CD4-positive, alpha-beta T cell treated with Interleukin-4 for 1 hour (primary cell): ENCODE measurements around the gene SCAPER.
"Not testable (repeated sequence)": the region's sequence is repeated elsewhere in the genome, so short reads cannot be mapped to it uniquely, and the experiment has no call there.

ENCODE experiments used
- DNase-seq, 2 donors: peaks; one replicate each; pipeline ENCODE4 v3.0.0-alpha.2; 2020 to 2022

Gene SCAPER

DNA sequence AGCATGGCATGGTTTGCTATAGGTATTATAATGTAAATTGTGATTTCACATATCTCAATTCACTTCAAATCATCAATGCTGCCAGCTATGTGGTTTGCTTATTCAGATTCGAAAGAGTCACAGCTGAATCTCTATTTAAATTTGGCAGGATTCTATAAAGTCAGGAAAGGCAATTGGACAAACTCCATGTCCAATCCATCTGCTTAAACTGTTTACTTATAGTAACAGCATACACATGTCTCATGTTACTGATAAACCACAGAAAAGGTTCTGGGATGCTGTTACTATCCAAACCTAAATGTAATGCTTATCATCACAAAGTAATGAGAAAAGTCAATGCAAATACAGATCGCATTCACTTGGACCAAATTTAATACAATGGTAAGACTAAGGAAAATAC, 338.9 kb downstream of the SCAPER start:
- no peak for DNase-seq

DNA sequence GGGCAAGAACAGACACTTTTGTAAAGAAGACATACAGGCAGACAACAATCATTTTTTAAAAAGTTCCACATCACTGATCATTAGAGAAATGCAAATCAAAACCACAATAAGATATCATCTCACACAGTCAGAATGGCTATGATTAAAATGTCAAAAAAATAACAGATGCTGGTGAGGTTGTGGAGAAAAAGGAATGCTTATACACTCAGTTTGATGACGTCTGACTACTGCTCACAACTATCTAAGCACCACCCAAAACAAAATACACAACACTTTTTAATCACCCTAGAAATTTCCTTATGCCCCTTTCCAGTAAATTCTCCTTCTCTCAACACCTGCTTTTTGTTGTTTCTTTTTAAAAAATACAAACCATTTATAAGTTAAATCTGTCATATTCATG, 339.8 kb downstream of the SCAPER start:
- no peak for DNase-seq

DNA sequence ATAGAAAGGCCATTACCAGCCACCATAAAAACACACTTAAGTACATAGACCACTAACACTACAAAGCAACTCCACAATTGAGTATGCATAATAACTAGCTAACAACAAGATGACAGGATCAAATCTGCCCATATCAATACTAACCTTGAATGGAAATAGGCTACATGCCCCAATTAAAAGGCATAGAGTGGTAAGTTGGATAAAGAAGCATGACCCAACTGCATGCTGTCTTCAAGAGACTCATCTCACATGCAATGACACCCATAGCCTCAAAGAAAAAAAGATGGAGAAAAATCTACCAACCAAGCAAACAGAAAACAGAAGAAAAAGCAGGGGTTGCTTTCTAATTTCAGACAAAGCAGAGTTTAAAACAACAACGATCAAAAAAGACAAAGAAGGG, 349.9 kb downstream of the SCAPER start:
- DNase-seq, result no peak

DNA sequence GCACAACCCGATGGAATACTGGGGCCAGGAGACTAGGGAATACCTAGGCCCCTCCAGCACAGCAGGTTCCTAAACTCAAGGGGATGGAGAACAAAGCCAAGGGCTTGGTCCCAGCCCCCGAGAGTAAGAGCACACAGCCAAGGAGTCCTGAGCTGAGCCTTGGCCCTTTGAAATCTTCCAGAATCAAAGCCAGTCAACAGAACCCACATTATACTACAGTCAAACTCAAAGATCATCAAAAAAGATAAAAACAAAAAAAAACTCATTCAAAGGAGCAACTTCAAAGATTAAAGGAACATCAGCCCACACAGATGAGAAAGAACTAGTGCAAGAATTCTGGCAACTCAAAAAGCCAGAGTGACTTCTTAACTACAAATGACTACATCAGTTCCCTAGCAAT, 351.6 kb downstream of the SCAPER start:
- no peak for DNase-seq

DNA sequence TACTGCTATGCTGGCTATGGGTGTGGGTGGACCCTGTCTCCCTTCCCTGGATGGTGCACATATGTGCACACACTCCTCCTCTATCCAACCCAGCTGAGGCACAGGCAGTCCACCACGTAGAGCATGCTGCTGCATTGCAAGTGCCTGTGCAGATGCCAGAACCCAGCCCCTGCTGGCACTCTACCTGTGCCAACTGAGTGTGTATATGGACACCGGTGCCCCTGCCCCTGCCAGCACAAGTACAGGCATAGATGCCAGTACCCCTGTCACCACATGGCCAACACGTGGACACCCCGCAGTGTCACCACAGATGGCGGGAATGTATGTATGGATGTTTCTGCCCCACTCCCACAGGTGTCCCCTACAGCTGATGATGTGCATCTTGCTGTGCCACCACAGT, 352.0 kb downstream of the SCAPER start:
- no peak for DNase-seq

DNA sequence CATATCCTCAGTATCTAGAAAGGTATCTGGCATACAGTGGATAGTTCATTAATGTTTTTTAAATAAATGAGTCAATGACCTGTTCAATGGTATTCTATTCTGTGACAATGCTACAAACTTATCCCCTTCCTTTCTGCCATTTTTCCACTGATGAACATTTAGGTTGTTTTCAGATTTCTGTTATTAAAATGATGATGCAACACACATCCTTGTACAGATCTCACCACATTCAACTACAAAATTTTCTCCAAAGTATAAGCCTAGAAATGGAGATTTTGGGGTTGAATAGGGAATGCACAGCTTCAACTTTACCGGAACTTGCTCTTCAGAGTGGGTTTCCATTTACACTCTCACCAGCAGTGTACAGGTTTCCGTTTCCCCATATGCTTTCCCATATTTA, 358.3 kb downstream of the SCAPER start:
- DNase-seq, result no peak

DNA sequence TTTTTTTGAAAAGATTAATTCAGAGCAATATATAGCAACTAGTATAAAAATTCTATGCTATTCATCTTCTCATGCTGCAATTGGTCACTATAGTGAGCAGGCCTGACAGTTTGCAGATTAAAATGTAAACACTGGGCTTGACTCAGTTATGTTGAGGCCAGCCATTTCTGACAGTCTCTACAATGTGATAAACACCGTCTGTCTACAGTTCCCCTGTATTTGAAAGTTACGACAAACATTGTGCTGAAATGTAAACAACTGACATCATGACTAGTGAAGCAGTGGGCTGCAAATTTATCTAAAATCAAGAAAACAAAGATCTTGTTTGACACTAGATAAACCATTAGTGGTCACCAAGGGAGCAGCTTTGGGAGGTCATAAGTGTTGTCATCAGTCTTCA, 371.1 kb downstream of the SCAPER start:
- DNase-seq, result no peak

DNA sequence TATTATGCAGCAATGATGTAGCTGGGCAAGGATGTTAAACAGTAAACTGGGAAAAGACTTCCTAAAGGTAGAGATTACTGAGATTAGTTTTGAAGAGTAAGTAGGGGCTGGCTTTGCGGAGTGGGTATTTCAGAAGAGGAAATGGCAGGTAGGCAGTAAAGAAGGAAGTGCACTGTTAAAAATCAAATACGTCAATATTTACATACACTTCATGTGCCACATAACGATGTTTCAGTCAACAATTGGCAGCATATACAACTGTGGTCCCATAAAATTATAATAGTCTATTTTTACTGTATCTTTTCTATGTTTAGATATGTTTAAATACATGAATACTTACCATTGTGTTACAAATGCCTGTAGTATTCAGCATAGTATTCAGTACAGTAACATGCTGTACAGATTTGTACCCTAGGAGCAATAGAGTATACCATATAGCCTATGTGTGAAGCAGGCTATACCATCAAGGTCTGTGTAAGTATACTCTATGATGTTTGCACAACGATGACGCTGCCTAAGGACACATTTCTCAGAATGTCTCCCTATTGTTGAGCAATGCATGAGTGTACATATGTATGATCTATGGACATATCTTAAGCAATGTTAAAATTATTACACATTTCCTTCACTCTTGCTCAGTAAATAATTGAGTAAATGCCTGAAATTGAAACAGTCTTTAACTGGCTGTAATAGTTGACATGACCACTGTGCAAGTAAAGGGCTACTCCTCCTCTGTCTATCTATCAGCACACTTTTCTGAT, 371.9 kb downstream of the SCAPER start:
- DNase-seq, result no peak

DNA sequence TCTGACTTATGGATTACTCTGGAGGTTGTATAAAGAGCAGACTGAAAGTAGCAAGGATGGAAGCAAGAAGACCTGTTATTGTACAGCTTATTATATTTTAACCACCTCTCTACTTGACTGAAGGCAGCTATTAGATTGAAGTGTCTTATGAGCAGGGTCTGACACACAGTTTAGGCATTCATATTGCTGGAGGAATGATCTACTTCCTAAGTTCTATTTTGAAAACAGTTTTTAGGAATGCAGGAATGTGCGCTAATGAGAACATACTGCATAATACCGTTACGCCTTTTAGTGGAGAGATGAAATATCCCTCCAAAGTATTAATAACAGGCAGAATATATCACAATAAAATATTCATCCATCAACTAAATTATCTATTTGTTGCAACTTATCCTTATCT, 375.2 kb downstream of the SCAPER start:
- DNase-seq, result no peak

DNA sequence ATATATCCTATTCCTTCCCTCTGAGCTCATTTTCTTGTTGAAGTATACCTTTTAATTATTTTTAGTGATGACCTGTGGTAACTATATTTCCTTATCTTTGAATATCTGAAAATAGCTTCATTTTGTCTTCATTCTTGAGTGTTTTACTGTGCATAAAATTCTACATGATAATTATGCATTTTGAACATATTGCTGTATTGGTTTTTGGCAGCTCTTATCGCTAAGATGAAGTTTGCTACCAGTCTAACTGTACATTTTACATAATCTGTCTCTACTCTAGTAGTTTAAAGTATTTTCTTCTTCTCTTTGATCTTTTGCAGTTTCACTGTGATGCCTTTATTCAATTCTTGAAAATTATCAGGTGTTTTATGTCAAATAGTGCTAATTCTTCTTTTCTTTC, 379.0 kb downstream of the SCAPER start:
- DNase-seq, result no peak

DNA sequence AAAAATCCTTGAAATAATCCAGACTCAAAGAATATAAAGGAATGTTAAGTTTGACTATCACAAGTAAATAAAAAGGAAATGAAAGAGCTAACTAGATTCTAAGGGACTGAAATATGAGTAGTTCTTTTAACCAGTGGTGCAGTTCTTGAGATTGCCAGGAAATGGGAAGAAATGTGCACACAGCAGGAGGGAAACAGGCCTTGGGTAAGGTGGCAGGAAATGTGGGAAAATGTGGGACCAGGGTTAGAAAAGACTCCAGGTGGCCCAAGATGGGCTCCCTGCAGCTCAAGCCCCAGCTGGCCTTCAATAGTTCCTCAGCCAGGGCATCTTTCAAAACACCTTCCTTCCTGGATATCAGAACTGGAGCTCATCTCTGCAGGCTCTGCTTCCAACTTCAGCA, 387.2 kb downstream of the SCAPER start:
- no peak for DNase-seq

DNA sequence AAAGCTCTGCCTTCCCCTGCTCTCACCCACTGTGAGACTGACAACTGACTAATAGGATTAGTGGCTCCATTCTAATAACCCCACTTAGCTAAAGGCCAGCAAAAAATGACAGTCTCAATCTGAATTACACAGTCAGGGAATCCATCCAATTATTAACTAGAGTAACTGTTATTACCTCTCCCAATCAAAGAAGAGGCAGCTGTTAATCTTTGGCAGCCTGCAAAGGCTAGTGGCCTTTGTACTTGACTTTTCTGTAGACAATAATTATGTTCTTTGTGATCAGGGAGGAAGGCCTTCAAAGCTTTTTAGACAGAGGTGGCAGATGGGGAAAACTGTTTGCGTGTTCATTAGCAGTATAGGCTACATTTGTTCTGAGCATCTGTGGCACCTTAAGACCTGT, 390.9 kb downstream of the SCAPER start:
- DNase-seq, result no peak

DNA sequence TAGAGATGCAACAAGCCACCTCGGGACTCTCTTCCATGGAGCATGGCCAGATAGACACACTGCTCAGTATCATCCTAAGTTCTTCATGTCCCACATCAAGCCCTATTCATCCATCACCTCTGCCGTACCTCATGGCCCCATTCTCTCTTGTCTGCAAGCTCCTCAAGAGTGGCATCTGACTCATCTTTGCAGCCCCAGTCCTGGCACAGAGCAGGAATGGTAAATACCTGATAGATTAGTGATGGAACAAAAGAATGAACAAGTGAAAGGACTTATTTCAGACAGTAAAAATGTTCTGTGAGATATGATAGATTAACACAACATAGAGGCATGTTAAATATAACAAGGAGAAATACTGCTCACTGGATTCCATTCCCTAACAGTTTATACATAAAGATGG, 392.2 kb downstream of the SCAPER start:
- no peak for DNase-seq

DNA sequence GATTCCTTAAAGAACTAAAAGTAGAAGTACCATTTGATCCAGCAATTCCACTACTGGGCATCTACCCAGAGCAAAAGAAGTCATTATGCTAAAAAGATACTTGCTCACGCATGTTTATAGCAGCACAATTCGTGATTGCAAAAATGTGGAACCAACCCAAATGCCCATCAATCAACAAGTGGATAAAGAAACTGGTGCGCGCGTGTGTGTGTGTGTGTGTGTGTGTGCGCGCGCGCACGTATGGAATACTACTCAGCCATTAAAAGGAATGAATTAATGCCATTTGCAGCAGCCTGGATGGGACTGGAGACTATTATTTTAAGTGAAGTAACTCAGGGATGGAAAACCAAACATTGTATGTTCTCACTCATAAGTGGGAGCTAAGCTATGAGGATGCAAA, 394.5 kb downstream of the SCAPER start:
- DNase-seq, result not testable (repeated sequence)

DNA sequence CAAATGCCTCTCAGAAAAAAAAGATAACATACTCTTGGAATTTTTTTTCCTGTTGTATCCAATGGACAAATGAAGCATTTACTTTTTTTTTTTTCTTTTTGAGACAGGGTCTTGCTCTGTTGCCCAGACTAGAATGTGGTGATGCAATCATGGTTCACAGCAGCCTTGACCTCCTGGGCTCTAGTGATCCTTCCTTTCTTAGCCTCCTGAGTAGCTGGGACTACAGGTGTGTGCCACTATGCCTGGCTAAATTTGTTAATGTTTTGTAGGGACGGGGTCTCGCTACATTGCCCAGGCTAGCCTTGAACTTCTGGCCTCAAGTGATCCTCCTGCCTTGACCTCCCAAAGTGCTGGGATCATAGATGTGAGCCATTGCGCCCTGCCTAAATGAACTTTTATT, 401.3 kb downstream of the SCAPER start:
- DNase-seq, result no peak

DNA sequence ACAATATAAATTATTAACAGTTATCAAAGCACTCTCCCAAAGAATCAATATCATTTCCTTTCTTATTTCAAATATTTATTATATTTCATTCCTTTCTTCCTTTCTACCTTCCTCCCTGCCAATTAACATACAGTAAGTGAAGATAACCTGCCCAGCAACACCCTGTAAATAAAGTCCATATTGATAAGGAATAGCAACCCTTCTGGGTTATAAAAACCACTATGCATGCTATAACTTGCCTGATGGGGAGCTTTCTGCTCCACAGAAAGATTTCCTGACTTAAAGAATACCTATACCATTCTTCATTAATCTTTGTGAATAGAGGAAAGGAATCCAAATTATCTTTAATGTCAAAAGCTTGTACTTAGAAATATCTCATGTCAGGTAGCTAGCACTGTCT, 402.0 kb downstream of the SCAPER start:
- no peak for DNase-seq

DNA sequence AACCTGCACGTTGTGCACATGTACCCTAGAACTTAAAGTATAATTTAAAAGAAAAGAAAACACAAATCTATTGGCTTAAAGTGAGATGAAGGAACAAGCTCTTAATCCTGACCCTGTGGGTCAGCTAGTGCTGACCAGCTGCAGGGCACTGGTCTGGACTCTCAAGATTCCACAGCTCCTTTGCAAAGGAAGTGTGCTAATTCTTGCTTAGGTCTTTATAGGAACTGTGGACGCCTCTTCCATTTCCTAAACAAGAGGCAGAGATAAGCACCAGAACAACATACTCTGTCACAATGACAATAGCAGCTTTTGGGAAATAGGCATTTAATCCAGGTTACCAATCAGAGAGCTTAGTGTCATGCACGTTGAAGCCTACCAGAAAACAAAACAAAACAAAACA, 402.5 kb downstream of the SCAPER start:
- DNase-seq, result no peak

DNA sequence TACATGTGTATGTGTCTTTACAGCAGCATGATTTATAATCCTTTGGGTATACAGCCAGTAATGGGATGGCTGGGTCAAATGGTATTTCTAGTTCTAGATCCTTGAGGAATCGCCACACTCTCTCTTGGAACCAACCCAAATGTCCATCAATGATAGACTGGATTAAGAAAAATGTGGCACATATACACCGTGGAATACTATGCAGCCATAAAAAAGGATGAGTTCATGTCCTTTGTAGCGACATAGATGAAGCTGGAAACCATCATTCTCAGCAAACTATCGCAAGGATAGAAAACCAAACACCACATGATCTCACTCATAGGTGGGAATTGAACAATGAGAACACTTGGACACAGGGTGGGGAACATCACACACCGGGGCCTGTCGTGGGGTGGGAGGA, 403.0 kb downstream of the SCAPER start:
- not testable (repeated sequence) for DNase-seq

DNA sequence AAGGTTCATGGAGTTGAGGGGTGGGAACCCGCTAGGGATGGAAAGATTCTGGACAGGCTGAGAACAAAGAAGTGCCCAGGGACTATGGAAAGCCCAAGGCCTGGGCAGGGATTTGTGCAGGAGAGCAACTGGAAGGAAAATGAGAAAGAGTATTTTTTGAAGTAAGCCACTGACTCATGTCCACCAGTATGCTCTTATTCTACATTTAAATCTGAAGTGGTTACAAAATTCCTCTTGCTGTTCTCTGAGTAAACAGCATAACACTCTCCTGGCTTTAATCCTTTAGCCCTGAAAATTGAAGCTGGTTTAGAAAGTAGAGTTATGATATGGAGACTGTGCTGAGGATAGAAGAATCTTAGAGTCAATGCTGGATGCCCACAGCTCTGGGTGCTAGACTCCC, 403.4 kb downstream of the SCAPER start:
- no peak for DNase-seq

DNA sequence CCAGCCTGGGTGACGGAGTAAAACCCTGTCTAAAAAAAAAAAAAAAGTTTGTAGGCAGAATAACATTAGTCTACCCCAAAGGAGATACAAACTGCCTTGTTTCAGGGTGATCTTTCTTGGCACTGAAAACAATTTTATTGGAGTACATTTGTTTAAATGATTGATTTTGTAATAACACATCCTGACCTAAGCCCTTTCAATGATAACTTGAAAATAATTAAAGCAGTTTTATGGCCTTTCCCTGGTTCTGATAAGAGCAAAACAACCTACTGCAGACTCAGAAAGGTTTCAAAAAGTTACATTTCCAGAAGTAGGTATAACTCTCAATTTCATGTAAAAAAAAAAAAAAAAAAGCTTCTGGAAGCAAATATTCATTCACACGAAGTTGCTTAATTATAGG, 404.1 kb downstream of the SCAPER start:
- DNase-seq, result no peak

DNA sequence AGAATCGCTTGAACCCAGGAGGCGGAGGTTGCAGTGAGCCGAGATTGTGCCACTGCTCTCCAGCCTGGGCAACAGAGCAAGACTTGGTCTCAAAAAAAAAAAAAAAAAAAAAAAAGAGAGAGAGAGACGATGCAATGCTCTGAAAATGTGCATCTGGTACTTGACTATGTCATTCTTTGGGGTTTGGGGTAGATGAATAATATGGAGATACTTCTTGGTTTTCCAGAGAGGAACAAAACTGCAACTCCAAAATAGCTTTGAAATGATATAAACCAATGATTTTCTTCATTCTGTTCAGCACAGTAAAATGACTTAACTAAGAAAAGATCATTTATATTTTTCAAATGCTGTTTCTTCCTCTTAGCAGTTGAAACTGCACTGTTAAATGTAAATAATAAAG, 409.7 kb downstream of the SCAPER start:
- DNase-seq, result no peak

DNA sequence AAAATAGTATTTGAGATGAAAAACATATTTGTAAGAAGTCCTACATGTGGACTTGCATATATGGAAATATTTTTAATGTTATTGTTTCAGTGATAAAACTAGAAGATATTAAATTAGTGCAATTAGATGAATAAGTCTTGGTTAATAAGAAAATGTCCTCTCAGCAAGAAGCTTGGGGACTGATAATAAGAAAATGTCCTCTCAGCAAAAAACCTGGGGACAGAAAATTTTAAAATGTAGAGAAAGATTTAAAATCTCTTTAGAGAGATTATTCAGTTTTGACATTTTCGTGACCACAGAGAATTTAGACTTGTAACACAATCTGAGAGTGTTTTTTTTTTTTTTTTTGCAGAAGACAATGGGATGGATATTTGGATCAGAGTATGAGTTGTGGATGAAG, 412.6 kb downstream of the SCAPER start:
- DNase-seq, result no peak

DNA sequence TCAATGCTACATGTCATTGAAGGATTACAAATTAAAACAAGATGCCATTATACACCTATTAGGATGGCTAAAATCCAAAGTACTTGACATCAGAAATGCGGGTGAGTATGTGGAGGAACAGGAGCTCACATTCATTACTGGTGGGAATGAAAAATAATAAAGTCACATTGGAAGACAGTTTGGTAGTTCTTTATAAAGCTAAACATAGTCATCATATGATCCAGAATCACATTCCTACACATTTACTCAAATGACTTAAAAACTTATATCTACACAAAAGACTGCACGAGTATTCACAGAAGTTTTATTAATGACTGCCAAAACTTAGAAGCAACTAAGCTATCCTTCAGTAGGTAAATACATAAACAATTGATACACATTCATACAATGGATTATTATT, 421.4 kb downstream of the SCAPER start:
- no peak for DNase-seq

DNA sequence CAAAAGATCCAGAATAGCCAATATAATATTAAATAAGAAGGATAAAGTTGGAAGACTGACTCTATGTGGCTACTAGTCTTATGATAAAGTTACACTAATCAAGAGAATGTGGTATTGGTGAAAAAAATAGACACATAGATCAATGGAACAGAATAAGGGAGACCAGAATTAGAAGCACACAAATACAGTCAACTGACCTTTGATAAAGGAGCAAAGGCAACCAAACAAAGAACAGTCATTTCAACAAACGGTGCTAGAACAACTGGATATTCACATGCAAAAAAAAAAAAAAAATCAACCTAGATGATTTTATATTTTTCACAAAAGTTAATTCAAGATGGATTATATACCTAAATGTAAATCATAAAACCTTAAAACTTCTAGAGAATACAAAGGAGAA, 422.1 kb downstream of the SCAPER start:
- no peak for DNase-seq

DNA sequence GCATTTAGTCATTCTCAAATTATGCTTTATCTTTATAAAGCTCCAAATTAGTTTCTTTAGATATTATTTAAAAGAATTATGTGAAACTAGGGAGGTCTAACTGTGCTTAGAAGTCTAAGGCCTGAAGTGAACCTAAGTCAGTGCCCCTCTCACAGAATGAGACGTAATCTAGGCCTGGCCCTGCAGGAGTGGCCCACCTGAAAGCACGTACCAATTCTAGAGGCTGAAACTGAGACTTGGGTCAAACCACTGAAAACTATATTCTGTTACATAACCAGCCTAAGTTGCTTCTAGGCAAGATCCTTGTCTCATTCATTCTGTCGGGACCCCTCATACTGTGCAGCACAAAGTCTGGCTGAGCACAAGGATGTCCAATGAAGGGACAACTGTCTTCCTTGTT, 424.9 kb downstream of the SCAPER start:
- no peak for DNase-seq

DNA sequence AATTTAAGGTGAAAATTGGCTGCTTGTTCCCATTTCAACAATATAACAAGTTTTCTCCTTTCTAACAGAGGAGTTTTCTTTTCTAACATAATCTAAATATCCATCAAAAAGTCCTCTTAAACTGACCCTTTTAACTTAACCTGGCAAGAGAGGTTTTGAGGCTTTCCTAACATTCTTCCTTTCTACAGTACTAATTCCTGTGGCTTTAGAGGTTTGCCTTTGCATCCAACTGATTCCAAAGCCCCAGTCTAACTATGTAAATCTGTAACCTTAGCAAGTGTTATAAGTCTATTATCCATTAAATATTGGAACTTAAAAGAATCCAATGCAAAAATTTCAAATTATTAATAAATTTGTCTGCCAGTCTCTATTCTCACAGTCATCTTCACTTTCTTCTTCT, 434.4 kb downstream of the SCAPER start:
- DNase-seq, result no peak
